ENCODE data around the gene SLIT3. TPM values are rescaled to one million over a fixed set of nuclear protein-coding genes. Genes with fewer than 3 reads are reported as not detected.

SLIT3 gene
- total RNA-seq, 1 experiment from 2014 or later: not detected

GRCh38 chr5:169283887-169284286, 17.1 kb downstream of the SLIT3 start:
- Histone ChIP-seq H3K36me3 (ENCODE audit: low read depth) (no peaks in the 10 kb centered on the region), H3K9me2 (ENCODE audit: insufficient read depth) (no peaks in the 10 kb centered on the region), H3K79me2 (ENCODE audit: low read depth) (no peaks in the 10 kb centered on the region), H3K4me3 (no peak overlapping the region), H3K4me2 (no peak overlapping the region), H3K27me3 (ENCODE audit: insufficient read depth, low read depth) (peaks cover 63% of the 10 kb centered on the region), H2AFZ (no peak overlapping the region), H3K4me1 (replicated peaks; ENCODE audit: insufficient read depth) (no peaks in the 10 kb centered on the region), H3F3A (ENCODE audit: insufficient read depth, low read depth) (no peaks in the 10 kb centered on the region), H3K27ac (no peak overlapping the region), H4K20me1 (ENCODE audit: insufficient read depth) (no peaks in the 10 kb centered on the region), H3K9me3 (ENCODE audit: insufficient read depth, low read depth) (no peaks in the 10 kb centered on the region; the same call in 1 of the 2 replicates)
- POLR2A ChIA-PET (ENCODE audit: unreplicated experiment): no interaction called here
- no TSS peak for BruUV-seq (replicated peaks)
- no peak for TF ChIP-seq CTCF (conservative IDR thresholded peaks at IDR 0.05)
- no peak for TF ChIP-seq EZH2 (IDR thresholded peaks at IDR 0.05; ENCODE audit: low read depth)
- DNase-seq: no peak
- CTCF ChIA-PET: no interaction called here
- intact Hi-C loops (cut with micrococcal nuclease; ENCODE audit: unreplicated experiment): no loop called here

GRCh38 chr5:169281625-169282024, 19.3 kb downstream of the SLIT3 start:
- H3F3A ChIP-seq (ENCODE audit: insufficient read depth, low read depth): no peaks in the 10 kb centered on the region
- no peak overlapping the region for H3K4me2 ChIP-seq
- H3K9me3 ChIP-seq (ENCODE audit: insufficient read depth, low read depth): no peaks in the 10 kb centered on the region; the same call in 1 of the 2 replicates
- no peaks in the 10 kb centered on the region for H3K79me2 ChIP-seq (ENCODE audit: low read depth)
- no peak for DNase-seq
- no peak overlapping the region for H3K4me3 ChIP-seq
- H4K20me1 ChIP-seq (ENCODE audit: insufficient read depth): no peaks in the 10 kb centered on the region
- intact Hi-C loops (cut with micrococcal nuclease; ENCODE audit: unreplicated experiment): no loop called here
- H3K27me3 ChIP-seq (ENCODE audit: insufficient read depth, low read depth): peaks cover 57% of the 10 kb centered on the region
- no peak overlapping the region for H2AFZ ChIP-seq
- ChIA-PET POLR2A (ENCODE audit: unreplicated experiment) (no interaction called here), CTCF (no interaction called here)
- H3K4me1 ChIP-seq (replicated peaks; ENCODE audit: insufficient read depth): no peaks in the 10 kb centered on the region
- no peaks in the 10 kb centered on the region for H3K36me3 ChIP-seq (ENCODE audit: low read depth)
- H3K9me2 ChIP-seq (ENCODE audit: insufficient read depth): no peaks in the 10 kb centered on the region
- H3K27ac ChIP-seq: no peak overlapping the region
- BruUV-seq (replicated peaks): no TSS peak
- TF ChIP-seq CTCF (conservative IDR thresholded peaks at IDR 0.05) (no peak), EZH2 (IDR thresholded peaks at IDR 0.05; ENCODE audit: low read depth) (no peak)

GRCh38 chr5:169280696-169281095, 20.2 kb downstream of the SLIT3 start:
- POLR2A ChIA-PET (ENCODE audit: unreplicated experiment): no interaction called here
- Histone ChIP-seq H3K4me2 (no peak overlapping the region), H3K9me3 (ENCODE audit: insufficient read depth, low read depth) (no peaks in the 10 kb centered on the region; the same call in 1 of the 2 replicates), H3K27ac (no peak overlapping the region), H3K9me2 (ENCODE audit: insufficient read depth) (no peaks in the 10 kb centered on the region), H3K36me3 (ENCODE audit: low read depth) (no peaks in the 10 kb centered on the region), H3K79me2 (ENCODE audit: low read depth) (no peaks in the 10 kb centered on the region), H3F3A (ENCODE audit: insufficient read depth, low read depth) (no peaks in the 10 kb centered on the region), H3K4me1 (replicated peaks; ENCODE audit: insufficient read depth) (no peaks in the 10 kb centered on the region), H2AFZ (no peak overlapping the region), H3K4me3 (no peak overlapping the region), H4K20me1 (ENCODE audit: insufficient read depth) (no peaks in the 10 kb centered on the region), H3K27me3 (ENCODE audit: insufficient read depth, low read depth) (peaks cover 55% of the 10 kb centered on the region)
- intact Hi-C loops (cut with micrococcal nuclease; ENCODE audit: unreplicated experiment): no loop called here
- DNase-seq: no peak
- CTCF ChIA-PET: no interaction called here
- no TSS peak for BruUV-seq (replicated peaks)
- no peak for TF ChIP-seq EZH2 (IDR thresholded peaks at IDR 0.05; ENCODE audit: low read depth)
- TF ChIP-seq CTCF (conservative IDR thresholded peaks at IDR 0.05): no peak

All from PC-9 (cell line).